GM11168 (cell line): ENCODE results near the gene SPIN1.
"Not testable (repeated sequence)": the region's sequence is repeated elsewhere in the genome, so short reads cannot be mapped to it uniquely, and the experiment has no call there.

Source experiments
- in situ Hi-C: fragments of 300-500 bp; cut with MboI; formaldehyde crosslinking; loops from one replicate; pipeline ENCODE4 v1.12.0; 2022; ENCODE audit warnings: low sequenced_read_pairs; ENCODE audit not compliant: unreplicated experiment

SPIN1 gene

DNA sequence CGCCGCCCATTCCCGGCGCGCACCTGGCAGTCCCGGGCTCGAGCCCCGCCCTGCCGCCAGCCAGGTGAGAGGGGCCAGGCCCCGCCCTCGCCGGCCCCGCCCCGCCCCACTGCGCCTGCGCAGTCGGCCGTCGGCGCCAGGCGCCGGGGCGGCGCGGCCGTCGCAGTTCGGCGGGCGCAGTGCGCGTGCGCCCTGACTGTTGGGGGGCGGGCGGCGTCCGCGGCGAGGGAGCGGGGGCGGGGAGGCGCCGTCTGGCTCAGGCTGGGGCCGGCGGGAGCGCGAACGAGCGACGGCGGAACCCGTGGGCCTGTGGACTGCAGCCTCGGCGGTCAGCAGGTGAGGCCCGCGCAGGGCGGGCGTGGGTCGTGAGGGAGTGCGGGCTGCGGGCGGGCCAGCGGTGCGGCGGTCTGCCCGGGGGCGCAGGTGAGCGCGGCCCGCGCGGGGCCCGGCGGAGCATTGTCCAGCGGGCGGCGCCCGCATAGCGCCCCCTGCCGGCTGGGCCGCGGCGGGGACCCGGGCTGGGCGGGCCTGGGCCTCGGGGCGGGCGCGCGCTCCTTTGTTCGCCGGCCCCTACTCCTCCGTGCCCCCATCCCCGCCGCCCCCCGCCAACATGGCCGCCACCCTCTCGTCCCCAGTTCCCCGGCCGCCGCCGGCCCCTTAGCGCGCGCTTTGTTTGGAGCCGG is at the start of gene SPIN1:
TSS of gene SPIN1 (plus strand) at position 242 of the 683 bp plus-strand sequence. CDS start 38,096 bp downstream, outside the sequence.
- in situ Hi-C loops = no loop called here

DNA sequence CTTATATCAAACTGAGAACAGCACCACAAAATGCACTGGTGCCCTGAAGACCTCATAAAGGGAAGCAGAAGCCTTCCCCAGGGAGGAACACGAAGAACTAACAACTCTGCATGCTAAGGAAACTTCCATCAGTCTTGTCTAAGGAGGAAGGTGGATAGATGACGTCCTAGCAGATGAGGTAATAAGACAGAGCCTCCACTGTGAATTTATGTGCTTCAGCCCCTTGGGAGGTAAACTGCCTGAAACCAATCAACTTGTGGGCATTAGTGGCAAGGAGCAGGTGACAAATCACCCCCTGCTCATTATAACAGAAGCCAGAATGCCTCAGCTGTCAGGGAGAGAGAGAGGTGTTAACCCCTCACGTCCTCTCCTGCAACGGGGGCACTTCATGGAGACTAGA is 48.9 kb upstream of the SPIN1 start:
- in situ Hi-C loops = no loop called here

DNA sequence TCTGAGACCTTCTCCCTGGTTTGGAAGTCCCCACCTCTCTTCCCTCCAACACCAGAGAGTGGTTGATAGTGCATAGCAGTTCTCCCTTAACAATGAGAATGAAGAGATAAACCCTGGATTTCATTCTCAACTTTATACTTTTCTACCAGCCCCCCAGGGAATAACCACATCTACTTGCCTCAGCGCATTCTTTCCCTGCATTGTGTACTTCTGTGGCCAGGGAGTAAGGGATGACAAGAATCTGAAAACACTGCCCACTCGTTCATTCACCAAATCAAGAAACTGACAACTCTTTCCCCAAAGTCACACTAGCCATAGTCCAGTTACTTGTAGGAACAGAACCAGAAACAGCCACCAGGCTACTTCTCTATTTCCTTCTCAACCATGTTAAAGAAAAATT is 46.0 kb upstream of the SPIN1 start:
- in situ Hi-C loops = no loop called here

DNA sequence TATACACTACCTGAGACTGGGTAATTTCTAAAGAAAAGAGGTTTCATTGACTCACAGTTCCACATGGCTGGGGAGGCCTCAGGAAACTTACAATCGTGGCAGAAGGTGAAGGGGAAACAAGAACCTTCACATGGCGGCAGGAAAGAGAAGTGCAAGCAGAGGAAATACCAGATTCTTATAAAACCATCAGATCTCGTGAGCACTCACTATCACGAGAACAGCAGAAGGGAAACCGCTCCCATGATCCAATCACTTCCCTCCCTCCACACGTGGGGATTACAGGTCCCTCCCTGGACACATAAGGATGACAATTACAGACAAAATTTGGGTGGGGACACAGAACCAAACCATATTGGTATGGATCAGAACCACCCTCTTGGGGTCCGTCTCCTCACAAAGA is 44.2 kb upstream of the SPIN1 start:
- in situ Hi-C loops = no loop called here

DNA sequence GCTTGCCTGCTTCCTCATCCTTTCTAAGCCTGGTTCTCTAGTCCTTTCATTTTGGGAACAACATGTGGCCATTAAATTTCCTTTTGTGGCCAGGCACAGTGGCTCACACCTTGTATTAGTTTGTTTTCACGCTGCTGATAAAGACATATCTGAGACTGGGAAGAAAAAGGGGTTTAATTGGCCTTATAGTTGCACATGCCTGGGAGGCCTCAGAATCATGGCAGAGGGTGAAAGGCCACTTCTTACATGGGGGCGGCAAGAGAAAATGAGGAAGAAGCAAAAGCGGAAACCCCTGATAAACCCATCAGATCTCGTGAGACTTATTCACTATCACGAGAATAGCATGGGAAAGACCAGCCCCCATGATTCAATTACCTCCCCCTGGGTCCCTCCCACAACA is 37.9 kb upstream of the SPIN1 start:
- in situ Hi-C loops = not testable (repeated sequence)

DNA sequence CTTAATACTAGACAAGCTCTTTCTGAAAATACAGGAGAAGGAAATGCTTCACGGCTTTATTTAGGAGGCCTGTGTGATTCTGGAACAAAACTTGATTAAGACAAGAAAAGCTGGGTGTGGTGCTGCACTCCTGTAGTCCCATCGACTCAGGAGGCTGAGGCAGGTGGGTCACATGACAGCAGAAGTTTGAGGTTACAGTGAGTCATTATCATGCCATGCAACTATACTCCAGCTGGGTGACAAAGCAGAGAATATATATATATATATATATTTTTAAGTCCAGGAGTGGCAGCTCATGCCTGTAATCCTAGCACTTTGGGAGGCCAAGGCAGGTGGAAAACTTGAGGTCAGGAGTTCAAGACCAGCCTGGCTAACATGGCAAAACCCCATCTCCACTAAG is 33.1 kb upstream of the SPIN1 start:
- in situ Hi-C loops = no loop called here

DNA sequence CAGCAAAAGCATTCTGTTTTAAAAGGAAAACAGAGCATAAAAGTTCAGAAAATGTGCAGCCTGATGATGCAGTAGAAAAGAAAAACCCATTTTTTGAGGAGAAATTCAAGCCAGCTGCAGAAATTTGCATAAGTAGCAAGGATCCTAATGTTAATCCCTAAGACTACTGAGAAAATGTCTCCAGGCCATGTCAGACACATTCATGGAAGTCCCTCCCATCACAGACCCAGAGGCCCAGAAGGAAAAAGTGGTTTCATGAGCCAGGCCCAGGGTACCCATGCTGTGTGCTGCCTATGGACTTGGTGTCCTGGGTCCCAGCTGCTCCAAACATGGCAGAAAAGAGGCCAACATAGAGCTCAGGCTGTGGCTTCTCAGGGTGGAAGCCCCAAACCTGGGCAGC is 31.0 kb upstream of the SPIN1 start:
- in situ Hi-C loops = not testable (repeated sequence)

DNA sequence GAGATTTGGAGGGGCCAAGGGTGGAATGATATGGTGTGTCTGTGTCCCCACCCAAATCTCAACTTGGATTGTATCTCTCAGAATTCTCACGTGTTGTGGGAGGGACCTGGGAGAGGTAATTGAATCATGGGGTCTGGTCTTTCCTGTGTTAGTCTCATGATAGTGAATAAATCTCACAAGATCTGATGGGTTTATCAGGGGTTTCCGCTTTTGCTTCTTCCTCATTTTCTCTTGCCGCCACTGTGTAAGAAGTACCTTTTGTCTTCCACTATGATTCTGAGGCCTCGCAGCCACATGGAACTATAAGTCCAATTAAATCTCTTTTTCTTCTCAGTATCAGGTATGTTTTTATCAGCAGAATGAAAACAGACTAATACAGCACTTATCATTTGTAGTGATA is 29.5 kb upstream of the SPIN1 start:
- in situ Hi-C loops = no loop called here

DNA sequence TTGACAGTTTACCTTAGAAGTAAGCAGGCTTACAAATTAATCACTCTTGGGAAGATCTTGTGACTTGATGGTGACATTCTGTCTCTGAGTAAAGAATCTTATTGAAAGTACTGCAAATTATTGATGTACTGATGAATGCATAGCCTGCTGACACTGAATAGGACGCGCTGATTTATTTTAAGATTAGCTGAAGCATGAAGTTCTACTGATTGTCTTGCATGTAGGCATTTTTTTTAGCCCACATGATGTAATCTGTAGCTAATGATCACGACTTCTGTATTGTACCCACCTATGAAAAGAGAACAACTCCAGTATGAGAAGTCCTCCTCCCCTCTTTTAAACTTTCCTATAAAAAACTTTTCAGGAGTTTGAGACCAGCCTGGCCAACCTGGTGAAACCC is 28.3 kb upstream of the SPIN1 start:
- in situ Hi-C loops = no loop called here

DNA sequence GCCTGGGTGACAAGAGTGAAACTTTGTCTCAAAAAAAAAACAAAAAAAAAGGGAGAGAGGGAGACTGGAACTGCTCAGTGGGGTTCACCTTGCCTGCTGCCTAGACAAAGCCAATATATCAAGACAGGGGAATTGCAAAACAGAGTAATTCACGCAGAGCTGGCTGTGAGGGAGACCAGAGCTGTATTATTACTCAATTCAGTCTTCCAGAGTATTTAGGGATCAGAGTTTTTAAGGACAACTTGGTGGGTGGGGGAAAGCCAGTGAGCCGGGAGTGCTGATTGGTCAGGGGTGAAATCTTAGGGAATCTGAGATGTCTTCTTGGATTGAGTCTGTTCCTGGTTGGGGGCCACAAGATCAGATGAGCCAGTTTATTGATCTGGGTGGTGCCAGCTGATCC is 25.6 kb upstream of the SPIN1 start:
- in situ Hi-C loops = no loop called here

DNA sequence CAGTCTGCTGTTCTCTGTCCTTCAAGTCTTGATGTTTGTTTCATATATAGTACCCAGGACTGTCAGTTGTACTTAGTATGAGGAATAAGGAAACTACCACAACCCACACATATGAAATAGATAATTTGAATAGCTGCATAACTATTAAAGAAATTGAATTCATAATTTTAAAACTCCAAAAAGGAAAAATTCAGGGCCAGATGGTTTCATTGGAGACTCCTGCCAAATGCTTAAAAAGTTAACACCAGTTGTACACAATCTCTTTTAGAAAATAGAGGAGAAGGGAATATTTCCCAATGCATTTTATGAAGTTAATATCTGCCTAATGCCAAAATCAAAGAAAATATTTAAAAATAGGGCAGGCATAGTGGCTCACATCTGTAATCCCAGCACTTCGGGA is 24.6 kb upstream of the SPIN1 start:
- in situ Hi-C loops = no loop called here

DNA sequence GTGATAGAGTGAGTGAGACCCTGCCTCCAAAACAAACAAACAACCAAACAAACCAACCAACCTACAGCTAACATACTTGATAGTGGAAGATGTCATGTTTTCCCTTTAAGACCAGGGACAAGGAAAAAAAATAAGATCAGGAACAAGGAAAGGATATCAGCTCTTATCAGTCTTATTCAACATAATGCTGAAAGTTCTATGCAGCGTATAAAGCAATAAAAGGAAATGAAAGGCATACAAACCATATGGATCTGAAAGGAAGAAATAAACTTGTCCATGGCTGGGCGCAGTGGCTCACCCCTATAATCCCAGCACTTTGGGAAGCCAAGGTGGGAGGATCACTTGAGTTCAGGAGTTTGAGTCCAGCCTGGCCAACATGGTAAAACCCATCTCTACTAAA is 23.5 kb upstream of the SPIN1 start:
- in situ Hi-C loops = no loop called here

DNA sequence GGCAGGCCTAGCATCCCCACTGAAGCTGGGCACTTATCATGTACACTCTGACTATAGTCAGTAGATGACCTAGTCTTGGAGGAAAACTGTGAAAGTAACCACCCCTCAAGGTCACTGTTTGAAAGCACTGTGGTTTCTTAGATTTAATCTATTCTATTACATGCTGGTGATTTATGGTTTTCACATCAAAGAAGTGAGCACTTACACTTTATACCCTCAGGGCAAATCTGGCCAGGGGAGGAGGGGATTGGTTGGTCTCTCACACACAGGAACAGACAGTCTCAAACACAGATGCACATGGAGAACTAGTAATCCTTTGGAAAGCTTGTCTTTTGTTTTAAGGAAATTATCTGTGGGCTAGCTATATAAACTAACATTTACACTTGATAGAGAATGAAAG is 17.9 kb upstream of the SPIN1 start:
- in situ Hi-C loops = no loop called here

DNA sequence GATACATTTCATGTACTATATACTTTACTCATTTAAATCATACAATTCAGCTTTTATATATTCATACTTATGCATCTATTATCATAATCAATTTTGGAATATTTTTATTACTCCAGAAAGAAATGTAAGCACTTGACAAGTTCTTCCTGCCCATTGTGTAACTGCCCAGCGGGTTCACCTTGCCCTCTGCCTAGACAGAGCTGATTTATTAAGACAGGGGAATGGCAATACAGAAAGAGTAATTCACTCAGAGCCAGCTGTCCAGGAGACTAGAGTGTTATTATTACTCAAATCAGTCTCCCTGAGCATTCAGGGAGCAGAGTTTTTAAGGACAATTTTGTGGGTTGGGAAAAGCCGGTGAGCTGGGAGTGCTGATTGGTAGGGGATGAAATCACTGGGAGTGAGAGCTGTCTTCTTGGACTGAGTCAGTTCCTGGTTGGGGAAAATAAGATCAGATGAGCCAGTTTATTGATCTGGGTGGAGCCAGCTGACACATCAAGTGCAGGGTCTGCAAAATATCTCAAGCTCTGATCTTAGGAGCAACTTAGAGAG is 16.1 kb upstream of the SPIN1 start:
- in situ Hi-C loops = no loop called here

DNA sequence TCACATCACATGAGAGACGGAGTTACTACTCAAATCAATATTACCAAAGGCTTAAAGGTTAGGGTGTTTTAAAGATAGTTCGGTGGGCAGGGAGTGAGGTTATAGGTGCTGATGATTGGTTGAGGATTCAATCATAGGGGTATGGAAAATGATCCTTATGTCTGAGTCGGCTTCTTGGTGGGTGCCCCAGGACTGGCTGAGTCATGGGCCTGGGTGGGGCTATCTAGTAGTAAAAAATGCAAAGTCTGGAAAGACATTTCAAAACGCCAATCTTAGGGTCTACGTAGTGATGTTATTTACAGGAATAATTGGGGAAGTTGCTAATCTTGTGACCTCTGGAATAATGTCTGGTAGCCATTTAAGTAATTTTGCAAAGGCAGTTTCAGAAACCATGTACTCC is 15.2 kb upstream of the SPIN1 start:
- in situ Hi-C loops = no loop called here

DNA sequence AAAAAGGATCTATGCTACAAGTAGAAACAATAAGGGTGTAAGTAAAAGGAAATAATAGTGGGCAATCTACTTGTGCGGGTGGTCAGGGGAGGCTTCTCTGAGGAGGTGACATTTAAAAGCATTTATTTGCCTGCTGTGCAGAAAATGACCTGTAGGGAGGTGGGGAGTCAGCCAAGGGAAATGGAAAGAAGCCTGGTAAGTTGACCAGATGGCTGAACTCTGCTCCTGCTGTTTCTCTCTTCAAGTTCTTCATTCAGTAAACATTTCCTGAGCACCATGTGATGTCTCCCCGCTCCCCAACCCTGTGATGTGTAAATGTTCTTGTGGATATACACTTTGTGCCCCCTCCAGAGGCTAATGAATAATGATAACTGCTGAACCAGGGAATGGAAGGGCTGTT is 9.9 kb upstream of the SPIN1 start:
- in situ Hi-C loops = no loop called here

DNA sequence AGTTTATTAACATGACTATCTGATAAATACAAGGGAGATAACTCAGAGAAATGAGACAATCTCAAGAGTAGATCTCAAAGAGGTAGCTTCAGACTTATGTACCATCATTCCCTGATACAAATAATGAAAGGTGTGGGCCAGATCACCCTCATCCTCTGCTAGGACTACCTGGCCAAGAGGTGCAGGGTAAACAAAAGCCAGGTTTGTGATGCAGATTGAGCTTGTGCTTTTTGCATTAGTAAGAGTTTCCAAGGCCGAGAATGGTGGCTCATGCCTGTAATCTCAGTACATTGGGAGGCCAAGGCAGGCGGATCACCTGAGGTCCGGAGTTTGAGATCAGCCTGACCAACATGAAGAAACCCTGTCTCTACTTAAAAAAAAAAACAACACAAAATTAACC is 8.9 kb upstream of the SPIN1 start:
- in situ Hi-C loops = no loop called here

DNA sequence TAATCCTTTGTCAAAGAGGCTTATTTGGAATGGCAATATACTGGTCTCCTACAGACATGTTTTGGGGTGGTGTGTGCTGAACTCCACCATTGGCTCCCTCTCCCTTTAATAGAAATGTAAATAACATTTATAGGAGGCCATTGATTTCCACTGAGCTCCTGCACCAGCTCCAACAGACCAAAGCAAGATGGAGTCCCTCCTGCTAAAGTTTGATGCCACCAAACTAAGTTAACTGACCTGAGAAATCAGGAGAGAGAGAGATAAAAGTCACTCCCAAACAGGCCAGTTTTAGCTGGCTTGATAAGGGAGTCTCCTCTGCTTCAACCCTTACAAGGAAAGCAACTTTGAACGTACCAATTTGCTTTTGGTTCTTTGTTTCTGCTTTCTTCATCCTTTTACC is 8.1 kb upstream of the SPIN1 start:
- in situ Hi-C loops = no loop called here

DNA sequence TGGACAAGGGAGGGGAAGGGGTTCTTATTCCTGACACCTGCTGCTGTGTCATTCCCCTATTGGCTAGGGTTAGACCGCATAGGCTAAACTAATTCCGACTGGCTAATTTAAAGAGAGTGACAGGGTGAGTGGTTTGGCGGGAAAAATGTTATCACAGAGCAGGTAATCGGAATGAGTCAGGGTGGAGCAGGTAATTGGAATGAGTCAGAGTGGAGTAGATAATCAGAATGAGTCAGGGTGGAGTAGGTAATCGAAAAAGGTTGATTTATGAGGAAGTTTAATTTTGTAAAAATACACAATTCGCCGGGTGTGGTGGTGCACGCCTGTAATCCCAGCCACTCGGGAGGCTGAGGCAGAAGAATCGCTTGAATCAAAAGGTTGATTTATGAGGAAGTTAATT is 6.9 kb upstream of the SPIN1 start:
- in situ Hi-C loops = not testable (repeated sequence)

DNA sequence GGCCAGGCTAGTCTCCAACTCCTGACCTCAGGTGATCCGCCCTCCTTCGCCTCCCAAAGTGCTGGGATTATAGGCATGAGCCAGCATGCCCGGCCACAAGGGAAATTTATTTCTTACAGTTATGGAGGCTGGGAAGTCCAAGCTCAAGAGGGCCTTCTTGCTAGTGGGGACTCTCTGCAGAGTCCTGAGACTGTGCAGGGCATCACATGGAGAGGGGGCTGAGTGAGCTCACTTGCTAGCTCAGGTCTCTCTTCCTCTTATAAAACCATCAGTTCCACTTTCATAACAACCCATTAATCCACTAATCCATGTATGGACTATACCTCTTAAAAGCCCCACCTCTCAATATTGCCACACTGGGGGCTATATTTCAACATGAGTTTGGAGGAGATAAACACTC is 5.1 kb upstream of the SPIN1 start:
- in situ Hi-C loops = no loop called here

DNA sequence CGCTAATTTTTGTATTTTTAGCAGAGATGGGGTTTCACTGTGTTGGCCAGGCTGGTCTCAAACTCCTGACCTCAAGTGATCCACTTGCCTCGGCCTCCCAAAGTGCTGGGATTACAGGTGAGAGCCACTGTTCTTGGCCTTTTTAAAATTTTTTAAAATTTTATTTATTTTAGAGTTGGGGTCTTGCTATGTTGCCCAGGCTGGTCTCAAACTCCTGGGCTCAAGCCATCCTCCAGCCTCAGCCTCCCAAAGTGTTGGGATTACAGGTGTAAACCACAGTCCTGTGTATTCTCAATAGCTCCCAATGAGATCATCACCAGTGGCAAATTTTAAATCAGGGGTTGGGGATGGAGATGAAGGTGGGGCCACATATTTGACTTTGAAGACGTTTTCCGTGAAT is 2.1 kb upstream of the SPIN1 start:
- in situ Hi-C loops = not testable (repeated sequence)

DNA sequence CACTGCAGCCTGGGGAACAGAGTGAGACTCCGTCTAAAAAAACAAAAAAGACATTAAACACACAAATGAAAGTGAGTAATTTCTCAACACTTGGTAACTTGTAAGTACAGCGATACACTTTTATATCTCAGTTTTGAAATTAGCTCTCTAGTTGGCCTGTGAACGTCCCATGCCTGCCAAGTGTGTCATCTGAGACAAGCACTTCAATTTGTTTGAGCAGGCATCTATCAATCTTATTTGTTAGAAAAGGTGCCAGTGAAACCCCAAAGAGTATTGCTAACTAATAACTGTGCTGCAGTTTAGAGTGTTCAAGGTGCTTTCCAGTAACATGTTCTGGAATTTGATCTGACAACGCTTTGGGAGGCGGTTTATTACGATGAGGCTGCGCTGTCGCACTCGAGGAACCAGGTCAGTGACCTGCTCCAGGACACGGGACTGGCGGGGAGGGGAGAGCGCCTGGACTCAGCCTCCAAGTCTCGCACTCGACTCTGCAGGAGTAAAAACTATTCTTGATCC is 1.1 kb upstream of the SPIN1 start:
- in situ Hi-C loops = no loop called here
